Fibroblast of upper back skin (primary cell): ENCODE data around the gene CFAP77.
"Not testable (repeated sequence)": the region's sequence is repeated elsewhere in the genome, so short reads cannot be mapped to it uniquely, and the experiment has no call there.

Experiments
- DNase-seq: peaks from one replicate; pipeline ENCODE4 v3.0.0-alpha.2; 2013

CFAP77 gene

DNA sequence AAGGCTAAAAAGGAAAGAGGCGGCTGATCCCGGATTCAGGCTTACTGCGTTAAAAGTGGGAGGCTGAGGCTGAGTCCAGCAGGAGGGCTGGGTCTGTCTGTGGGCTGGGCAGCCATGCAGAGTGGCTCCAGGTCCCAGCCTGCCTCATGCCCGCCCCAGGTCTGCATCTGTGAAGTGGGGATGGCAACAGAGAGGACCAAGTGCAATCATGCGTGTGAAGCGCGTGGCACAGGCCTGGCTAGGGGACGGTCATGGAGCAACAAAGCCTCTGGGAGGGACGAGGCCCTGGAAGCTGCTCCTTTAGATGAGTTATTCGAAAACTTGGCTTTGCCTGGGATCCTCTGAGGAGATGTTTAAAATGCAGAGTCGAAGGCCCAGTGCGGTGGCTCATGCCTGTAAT, 142.0 kb downstream of the CFAP77 start:
- DNase-seq, result no peak

DNA sequence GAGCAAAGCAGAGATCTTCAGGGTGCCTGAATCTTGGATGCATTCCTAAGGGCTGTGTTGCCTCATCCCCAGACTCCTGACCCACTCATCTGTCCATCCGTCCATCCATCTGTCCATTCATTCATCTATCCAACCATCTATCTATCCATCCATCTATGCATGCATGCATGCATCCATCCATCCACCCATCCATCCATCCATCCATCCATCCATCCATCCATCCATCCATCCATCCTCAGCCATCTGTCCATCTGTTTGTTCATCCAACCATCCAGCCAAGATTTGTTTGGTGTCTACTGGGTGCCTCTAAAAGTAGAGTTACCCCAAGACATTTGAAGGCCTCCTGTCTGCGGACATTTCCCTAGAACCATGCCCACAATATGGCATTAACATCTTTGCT, 144.7 kb downstream of the CFAP77 start:
- DNase-seq, result no peak

DNA sequence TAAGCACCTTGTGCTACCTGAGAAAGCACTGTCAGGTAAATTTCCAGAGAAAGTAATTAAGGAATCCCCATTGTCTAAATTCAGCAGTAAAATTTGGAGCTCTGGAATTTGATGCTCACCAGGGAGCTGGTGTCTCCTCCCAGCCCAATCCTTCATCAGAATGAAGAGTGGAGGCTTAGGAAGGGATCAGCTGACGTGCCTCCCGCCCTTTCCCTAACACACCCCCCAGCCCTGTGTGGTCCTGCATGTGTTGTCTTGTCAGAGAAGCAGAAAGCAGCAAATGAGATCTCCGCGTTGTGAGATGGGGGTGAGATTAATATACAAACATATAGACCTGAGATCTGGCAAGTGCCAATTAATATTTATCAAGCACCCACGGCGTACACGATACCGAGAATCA, 145.5 kb downstream of the CFAP77 start:
- DNase-seq, result no peak

DNA sequence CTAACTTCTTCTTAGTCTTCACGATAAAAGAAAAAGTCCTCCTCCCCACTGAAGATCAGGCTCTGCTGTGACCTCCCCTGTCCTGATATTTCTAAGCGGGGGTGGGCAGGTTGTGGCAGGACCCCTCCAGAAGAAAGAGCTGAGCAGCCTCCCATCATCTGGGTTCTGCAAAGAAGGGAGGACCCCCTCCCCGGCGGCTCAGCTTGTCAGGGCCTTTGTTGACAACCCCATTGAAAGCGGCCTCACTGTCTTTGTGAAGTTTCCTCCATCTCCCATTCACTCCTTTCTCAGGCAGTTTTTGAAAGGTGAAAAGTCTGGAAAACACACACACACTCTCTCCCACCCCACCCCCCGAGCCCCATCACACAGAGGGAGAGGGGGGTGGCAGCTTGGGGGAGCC, 146.2 kb downstream of the CFAP77 start:
- DNase-seq, result no peak

DNA sequence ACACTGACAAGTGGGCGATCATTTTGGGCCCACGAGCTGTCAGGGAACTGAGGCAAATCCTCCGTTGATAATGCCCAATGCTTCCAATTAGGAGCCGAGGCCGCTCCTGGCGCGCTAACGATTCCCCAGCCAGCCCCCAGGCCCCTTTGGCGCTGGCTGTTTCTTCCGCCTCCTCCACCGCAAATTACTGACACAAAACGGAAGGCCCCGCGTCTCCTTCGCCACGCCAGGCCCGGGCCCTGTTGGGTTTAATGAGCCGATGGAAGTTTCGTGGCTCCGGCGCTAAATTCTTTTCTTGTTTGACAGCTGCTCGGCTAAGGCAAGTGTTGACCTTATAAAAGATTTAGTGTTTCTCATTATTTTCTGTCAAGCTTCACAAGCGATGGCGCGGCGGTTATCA, 146.7 kb downstream of the CFAP77 start:
- DNase-seq, result no peak

DNA sequence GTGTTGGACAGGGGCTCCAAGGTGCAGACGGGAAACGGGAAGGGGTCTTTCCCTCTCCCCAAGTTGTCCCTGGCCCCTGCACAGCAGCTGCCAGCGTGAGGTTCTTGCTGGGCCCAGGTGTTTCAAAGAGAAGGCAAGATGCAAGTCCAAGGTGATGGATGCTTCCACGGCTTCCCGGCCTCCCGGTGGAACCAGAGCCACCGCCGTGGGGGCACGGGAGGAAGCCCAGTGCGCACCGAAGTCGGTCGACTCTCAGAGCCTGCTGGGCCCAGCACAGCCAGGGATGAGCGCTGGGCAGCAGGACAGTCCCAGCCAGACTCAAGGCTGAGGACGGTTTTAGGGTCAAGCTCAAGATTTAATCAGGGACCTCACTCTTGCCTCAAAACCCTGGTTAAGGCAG, 147.1 kb downstream of the CFAP77 start:
- DNase-seq, result no peak

DNA sequence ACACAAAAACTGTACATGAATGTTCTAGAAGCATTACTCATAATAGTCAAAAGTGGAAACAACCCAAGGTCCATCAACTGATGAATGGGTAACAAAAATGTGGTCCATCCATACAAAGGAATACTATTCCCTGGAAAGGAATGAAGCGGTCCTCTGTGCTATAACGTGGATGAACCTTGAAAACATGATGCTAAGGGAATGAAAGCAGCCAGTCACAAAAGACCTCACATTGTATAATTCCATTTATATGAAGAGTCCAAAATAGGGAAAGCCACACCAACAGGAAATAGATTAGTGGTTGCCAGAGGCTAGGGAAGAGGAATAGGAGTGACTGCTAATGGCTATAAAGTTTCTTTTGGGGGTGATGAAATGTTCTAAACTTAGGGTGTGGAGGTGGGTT, 149.7 kb downstream of the CFAP77 start:
- DNase-seq, result no peak

DNA sequence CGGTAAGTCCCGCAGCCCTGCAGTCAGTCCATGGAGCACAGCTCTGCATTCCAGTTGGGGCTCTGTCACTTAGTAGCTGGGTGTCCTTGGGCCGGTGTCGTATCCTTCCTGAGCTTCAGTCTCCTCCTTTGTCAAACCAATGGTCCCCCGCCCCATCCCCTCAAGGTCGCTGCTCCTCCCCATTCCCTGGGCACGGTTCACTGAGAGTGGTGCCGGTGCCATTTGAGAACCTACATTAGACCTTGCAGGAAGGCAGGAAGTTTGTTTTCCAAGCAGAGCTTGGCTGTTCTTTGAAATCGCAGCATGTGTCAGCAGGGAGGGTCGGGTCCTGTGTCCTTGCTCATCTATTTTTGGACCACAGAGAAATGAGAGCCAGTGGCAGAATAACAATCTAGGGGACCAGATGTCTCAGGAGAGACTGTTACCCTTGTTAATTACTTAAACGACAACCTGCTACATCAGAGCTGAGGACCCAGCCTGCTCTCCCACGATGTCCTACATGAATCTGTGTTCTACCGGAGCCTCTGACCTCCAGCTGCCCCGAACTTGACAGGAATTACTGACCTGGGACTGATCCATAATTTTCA, 150.7 kb downstream of the CFAP77 start:
- DNase-seq, result no peak

DNA sequence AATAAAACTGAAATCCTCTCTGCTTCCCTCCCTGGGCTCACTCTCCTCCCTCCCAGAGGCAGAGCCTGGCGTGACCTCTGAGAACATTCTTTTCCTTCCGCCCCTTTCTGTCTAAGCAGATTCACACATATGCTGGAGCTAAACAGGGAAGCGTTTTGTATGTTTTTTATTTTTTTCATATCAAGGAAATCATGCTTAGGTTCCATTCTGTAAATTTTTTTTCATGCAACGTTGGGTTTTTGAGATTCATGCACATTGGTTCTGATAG, 152.2 kb downstream of the CFAP77 start:
- no peak for DNase-seq

DNA sequence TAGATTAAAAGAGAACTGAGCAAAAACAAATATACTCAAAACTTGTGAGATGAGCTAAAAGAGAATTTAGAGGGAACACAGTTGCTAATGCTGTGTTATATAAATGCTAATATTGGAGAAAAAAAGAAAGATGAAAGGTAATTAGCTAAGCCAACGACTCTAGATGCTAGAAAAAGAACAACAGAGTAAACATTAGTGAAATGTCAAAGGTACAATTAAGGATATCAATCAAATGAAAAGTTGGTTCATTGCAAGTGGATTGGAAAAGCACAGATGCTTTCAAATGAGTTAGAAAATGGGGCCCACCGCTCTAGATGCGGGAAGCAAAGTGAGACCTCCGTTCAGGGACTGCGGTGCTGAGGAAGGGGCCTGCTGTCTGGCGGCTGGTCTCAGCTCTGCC, 154.5 kb downstream of the CFAP77 start:
- no peak for DNase-seq

DNA sequence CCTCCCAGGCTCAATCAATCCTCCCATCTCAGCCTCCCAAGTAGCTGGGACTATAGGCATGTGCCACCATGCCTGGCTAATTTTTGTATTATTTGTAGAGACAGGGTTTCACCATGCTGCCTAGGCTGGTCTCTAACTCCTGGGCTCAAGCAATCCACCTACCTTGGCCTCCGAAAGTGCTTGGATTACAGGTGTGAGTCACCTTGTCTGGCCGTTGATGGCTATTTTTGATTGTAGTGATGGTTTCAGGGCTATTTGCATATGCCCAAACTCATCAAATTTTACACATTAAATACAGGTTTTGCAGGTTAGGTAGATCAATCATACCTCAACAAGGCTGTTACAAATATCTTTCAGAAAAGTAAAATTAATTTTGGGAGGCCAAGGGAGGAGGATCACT, 158.8 kb downstream of the CFAP77 start:
- not testable (repeated sequence) for DNase-seq

DNA sequence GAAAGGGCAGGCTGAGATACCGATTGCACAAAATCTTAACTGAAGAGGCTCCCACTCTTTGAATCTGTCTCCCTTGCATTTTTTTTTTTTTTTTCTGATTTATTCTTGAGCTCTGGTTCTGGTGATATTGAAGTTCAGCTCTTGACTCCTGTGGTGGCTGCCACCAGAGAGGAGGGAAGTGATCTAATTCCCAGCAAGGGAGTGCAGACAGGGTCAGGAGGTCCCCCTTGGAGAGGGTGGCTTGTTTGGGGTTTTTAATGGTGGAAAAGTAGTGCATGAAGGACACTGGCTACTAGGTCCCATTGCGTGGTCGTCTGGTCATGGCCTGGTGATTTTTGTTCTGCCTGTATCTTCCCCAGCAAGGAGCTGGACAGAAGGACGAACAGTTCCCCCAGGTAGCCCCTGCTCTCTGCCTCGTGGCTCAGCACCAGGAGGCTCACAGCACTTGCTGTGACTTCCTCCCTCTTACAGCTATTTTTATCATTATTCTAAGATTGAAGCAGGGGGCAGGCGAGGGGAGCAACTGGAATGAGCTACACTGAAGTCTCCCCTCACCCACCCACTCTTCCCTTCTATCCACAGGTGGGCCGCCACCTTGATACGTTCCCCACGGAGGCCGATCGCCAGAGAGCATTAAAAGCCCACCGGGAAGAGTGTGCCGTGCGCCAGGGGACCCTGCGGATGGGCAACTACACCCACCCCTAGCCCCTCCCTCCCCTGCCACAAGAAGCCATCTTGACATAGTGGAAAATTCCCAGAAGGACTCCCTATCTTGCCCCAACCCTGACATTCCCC, 162.0 kb downstream of the CFAP77 start:
- no peak for DNase-seq

DNA sequence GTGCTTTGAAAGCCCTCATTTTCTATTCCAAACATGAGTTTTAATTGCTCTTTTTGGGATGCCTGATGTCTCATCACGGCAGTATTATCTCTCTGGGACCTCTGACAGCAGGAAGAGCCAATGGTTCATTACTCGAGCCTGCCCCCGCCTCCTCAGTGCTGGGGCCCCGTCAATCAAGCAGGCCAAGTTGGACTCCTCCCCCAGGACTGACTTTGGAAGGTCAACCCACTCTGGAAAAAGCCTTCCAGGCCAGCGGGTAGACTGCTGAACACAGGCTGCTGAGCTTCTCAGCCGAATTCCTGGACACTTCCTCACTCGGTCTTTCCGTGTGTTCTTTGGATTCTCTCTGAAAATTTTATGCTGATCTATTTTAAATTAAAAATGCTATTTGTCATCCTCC, 162.9 kb downstream of the CFAP77 start:
- DNase-seq, result no peak

DNA sequence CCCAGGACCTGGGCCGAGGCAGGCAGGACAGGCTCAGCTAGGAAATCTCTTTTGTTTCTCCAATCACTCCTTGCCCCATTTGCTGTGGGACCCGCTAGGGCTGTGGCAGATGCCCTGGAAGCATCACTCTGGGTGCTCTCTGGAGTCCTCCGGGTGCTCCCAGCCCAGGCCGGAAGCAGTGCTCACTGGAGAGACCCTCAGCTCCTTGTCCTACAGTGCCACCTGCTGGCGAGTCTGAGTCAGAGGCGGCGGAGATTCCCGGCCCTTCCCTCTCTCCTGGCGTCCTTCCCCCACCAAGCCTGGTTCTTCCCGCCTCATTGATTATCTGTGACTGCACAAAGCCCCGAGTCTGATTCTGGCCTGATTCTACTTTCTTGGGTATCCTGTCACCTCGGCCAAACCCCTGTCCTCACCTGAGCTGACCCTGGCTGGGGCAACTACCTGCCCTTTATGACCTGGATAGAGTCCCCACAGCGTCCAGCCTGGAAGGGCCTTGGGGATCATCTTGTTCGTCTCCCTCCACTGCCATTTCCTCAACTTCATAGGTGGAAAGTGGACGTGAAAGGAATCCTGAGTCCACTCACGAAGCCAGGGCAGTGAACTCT, 165.1 kb downstream of the CFAP77 start:
- peak; percentile 72 for DNase-seq

DNA sequence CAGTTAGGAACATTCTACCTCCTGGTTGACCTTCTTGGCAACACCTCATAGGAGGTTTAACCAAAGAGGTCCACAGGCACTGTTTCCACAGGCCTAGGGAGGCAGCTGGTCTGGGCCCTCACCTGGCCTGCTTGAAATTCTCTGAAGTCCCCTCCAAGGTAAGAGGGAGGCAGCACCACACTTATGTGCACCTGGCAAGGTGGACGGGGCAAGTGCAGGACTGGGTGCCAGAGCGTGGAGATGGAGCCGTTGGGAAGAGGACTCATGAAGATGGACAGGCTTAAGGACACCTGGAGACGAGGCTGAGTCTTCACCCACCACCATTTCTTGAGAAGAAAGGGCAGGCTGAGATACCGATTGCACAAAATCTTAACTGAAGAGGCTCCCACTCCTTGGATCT, 165.8 kb downstream of the CFAP77 start:
- DNase-seq, result no peak

DNA sequence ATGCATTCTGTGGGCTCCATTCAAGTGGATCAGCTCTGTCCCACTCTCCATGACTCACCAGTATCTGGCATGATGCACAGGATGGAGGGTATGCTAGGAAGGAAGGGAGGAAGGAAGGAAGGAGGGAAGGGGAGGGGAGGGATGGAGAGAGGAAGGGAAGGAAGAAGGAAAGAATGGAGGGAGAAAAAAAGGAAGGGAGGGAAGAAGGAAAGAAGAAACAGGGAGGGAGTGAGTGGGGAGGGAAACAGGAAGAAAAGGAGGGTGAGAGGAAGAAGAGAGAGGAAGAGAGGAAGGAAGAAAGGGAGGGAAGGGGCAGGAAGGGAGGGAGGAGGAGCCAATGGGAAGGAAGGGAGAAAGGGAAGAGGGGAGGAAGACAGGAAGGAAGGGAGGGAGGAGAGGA, 167.1 kb downstream of the CFAP77 start:
- no peak for DNase-seq

DNA sequence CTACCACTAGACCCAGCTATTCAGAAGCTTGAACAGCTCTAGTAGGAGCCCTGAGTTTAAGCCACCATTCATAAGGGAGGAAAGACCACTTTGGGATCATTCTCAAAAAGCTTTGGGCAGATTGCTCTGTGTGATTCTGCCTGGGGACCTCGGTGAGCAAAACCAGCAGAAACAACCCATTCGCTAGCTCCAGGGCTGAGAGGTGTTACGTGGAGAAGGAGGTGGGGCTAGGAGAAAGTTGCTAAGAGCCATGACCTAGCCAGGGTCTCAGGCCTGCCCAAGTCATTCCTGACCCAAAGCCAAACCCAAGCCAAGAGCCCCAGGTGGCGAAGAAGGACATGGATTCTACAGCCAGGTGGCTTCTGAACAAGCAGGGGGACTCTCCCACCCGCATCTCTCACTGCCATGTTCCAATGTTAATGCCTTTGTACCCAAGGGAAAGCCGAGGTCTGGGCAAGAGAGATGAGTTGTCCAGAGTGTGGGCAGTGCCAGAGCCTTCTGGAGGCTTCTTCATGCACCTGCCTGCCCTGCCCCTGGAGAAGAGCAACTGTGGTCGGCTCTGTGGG, 168.4 kb downstream of the CFAP77 start:
- DNase-seq, result no peak

DNA sequence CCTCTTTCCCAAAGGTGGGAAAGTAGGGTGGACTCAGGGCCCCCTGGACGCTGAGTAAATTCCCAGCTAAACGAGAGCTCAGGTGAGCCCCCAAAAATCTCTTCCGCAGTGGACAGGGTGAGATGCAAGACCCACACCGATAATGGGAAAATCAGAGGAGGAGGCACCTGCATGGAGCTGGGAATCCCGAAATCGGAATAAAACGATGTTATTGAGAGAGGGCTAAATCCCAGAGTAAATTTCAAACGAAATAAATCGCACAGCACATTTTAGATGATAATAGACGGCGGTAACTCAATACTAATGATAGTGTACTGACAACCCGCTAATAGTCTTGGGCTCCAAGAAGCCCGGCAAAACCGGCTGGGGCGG, 169.4 kb downstream of the CFAP77 start:
- DNase-seq, result no peak

DNA sequence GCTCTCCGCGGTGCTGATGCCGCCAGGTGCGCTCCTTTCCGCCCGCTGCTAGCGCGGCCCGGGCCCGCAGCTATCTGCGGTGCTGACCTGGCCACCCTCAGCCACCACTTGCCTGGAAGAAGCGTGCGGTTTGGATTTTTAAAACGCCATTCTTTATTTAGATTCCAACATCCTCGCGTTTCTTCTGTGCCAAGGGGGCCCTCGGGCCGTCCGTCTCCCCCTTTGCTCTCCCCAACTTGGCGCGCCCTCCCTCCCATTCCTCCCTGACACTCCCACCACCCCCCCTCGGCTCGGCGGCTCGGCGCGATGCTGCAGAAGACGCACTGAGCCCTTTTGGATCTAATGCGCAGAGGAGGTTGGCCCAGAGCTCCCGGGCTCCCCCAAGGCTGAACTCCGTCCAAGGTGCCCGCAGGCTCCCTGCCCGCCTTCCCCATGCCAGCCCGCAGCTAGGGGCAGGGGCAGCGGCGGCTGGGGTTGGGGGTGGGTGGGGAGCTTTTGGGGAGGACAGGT, 172.3 kb downstream of the CFAP77 start, which contains the start of gene BARHL1:
Gene BARHL1, plus strand, starts transcription at position 331 of the 510 bp plus-strand sequence. CDS start 192 bp downstream, outside the sequence.
- no peak for DNase-seq

DNA sequence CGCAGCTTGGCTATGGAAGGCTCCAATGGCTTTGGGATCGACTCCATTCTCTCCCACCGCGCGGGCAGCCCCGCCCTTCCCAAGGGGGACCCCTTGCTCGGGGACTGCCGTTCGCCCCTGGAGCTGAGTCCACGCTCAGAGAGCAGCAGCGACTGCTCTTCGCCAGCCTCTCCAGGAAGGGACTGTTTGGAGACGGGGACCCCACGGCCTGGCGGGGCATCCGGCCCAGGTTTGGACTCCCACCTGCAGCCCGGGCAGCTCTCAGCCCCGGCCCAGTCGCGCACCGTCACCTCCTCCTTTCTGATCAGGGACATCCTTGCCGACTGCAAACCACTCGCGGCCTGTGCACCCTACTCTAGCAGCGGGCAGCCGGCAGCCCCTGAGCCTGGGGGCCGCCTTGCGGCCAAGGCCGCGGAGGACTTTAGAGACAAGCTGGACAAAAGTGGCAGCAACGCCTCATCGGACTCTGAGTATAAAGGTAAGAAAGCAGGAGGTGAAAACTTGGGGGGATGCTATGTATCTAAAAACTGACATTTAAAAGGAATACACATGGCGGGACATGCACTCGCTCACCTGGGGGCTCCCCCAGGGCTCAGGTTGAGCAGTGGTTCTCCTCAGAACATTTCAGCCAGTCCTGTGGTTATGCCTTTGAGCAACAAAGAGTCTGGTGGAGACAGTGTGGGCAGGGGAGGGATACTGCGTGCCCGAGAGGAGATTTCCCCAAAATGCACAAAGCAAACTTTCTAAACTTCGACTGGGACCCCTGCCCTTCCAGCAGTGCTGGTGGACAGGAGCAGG, 173.0 kb downstream of the CFAP77 start:
- DNase-seq, result no peak

DNA sequence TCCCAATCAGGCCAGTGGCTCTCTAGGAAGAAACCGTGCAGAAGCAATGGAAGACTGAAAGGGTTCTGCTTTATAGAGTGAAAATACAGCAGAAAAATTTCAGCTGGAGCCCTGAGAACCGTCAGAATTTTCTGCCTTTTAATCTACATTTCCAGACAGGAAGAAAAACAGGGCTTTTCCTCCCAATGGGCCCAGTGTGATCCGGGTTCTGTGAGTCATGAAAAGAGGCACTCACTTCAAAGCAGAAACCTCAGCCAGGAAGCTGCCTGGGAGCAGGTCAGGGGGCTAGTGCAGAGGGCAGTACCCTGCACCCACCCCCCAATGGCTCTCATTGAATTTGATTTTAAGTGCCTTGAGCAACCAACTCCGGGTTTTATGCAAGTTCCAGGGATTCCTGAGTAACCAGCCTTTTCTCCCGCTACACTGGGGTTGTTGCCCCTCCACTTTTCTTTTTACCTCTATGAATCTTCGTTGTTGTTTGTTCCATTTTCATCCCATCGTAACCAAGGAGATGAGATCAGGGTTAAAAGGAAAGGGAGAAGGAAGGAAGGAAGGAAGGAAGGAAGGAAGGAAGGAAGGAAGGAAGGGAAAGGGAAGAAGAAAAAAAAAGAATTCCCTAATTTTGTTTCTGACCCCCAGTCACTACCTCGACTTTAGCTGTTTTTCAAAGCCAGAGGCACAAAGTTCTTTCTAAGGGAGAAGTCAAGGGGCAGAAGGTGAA, 173.7 kb downstream of the CFAP77 start:
- DNase-seq, result no peak
